Parathyroid adenoma (tissue), 2 donors: Measurements from ENCODE around the gene SORCS2.

Experiments used
- H2AFZ ChIP-seq: fragments of 300-600 bp; sonication (generic); one replicate; pipeline ENCODE4 v1.7.0; 2017; ENCODE audit warnings: antibody characterized with exemption, mild to moderate bottlenecking
- H3K27ac ChIP-seq: fragments of 300-600 bp; sonication (generic); one replicate; pipeline ENCODE4 v1.7.0; 2017
- H3K27me3 ChIP-seq: fragments of 300-600 bp; sonication (generic); one replicate; pipeline ENCODE4 v1.7.0; 2017; ENCODE audit warnings: low read length; ENCODE audit not compliant: control insufficient read depth, insufficient read depth
- H3K36me3 ChIP-seq: fragments of 300-600 bp; sonication (generic); one replicate; pipeline ENCODE4 v1.7.0; 2017; ENCODE audit warnings: low read length; ENCODE audit not compliant: control insufficient read depth, insufficient read depth
- H3K4me1 ChIP-seq: fragments of 300-600 bp; sonication (generic); one replicate; pipeline ENCODE4 v1.7.0; 2017; ENCODE audit warnings: control low read depth
- H3K4me2 ChIP-seq: fragments of 300-600 bp; sonication (generic); one replicate; pipeline ENCODE4 v1.7.0; 2017; ENCODE audit warnings: low read length
- H3K4me3 ChIP-seq: fragments of 300-600 bp; sonication (generic); one replicate; pipeline ENCODE4 v1.7.0; 2017; ENCODE audit warnings: low read depth, low read length
- H3K79me2 ChIP-seq: fragments of 300-600 bp; sonication (generic); one replicate; pipeline ENCODE4 v1.7.0; 2017; ENCODE audit warnings: control low read depth
- H3K9ac ChIP-seq: fragments of 300-600 bp; sonication (generic); one replicate; pipeline ENCODE4 v1.7.0; 2017; ENCODE audit warnings: mild to moderate bottlenecking
- H3K9me3 ChIP-seq: fragments of 300-600 bp; sonication (generic); one replicate; pipeline ENCODE4 v1.7.0; 2017; ENCODE audit warnings: low read length; ENCODE audit not compliant: control insufficient read depth
- CTCF ChIP-seq: fragments of 300-600 bp; sonication (generic); IDR thresholded peaks from one replicate; pipeline ENCODE4 v1.7.0; 2017; ENCODE audit warnings: antibody characterized with exemption, mild to moderate bottlenecking
- donor health status: primary hyperparathyroidism.

Gene SORCS2

GRCh38 chr4:7723625-7724024 is 531.3 kb downstream of the SORCS2 start:
- H3K27me3 ChIP-seq, result peaks cover 4% of the 10 kb centered on the region
- H2AFZ ChIP-seq, result no peak overlapping the region
- H3K4me3 ChIP-seq, result no peak overlapping the region
- H3K27ac ChIP-seq, result no peak overlapping the region
- H3K4me2 ChIP-seq, result no peak overlapping the region
- no peak overlapping the region for H3K9ac ChIP-seq
- H3K9me3 ChIP-seq, result no peaks in the 10 kb centered on the region
- TF ChIP-seq CTCF, result no peak
- no peaks in the 10 kb centered on the region for H3K36me3 ChIP-seq
- H3K4me1 ChIP-seq, result no peaks in the 10 kb centered on the region
- no peaks in the 10 kb centered on the region for H3K79me2 ChIP-seq

- H3K4me2 ChIP-seq, result no peak overlapping the region
- H3K36me3 ChIP-seq, result no peaks in the 10 kb centered on the region
- H3K9ac ChIP-seq, result no peak overlapping the region
- H3K9me3 ChIP-seq, result no peaks in the 10 kb centered on the region
- no peak overlapping the region for H3K4me3 ChIP-seq
- no peaks in the 10 kb centered on the region for H3K79me2 ChIP-seq
- no peaks in the 10 kb centered on the region for H3K27me3 ChIP-seq
- TF ChIP-seq CTCF, result no peak
- H3K27ac ChIP-seq, result no peak overlapping the region
- no peaks in the 10 kb centered on the region for H3K4me1 ChIP-seq
- H2AFZ ChIP-seq, result no peak overlapping the region
These were observed 533.6 kb downstream of the SORCS2 start for GRCh38 chr4:7725951-7726350.

- H3K9me3 ChIP-seq, result no peaks in the 10 kb centered on the region
- H3K36me3 ChIP-seq, result no peaks in the 10 kb centered on the region
- no peak overlapping the region for H2AFZ ChIP-seq
- H3K4me2 ChIP-seq, result no peak overlapping the region
- H3K27ac ChIP-seq, result no peak overlapping the region
- no peaks in the 10 kb centered on the region for H3K4me1 ChIP-seq
- no peaks in the 10 kb centered on the region for H3K79me2 ChIP-seq
- H3K9ac ChIP-seq, result no peak overlapping the region
- H3K4me3 ChIP-seq, result no peak overlapping the region
- H3K27me3 ChIP-seq, result no peaks in the 10 kb centered on the region
- no peak for TF ChIP-seq CTCF
These were observed 534.5 kb downstream of the SORCS2 start for GRCh38 chr4:7726665-7727413.

- no peaks in the 10 kb centered on the region for H3K36me3 ChIP-seq
- H3K27me3 ChIP-seq, result no peaks in the 10 kb centered on the region
- no peak overlapping the region for H3K4me3 ChIP-seq
- no peak overlapping the region for H2AFZ ChIP-seq
- H3K9me3 ChIP-seq, result no peaks in the 10 kb centered on the region
- no peaks in the 10 kb centered on the region for H3K4me1 ChIP-seq
- H3K79me2 ChIP-seq, result no peaks in the 10 kb centered on the region
- no peak for TF ChIP-seq CTCF
- H3K4me2 ChIP-seq, result no peak overlapping the region
- H3K27ac ChIP-seq, result no peak overlapping the region
- H3K9ac ChIP-seq, result no peak overlapping the region
These were observed 535.4 kb downstream of the SORCS2 start for GRCh38 chr4:7727749-7728148.

GRCh38 chr4:7731437-7731836 is 539.1 kb downstream of the SORCS2 start:
- no peak overlapping the region for H2AFZ ChIP-seq
- no peak overlapping the region for H3K4me3 ChIP-seq
- H3K9me3 ChIP-seq, result no peaks in the 10 kb centered on the region
- no peak overlapping the region for H3K9ac ChIP-seq
- no peaks in the 10 kb centered on the region for H3K36me3 ChIP-seq
- H3K79me2 ChIP-seq, result no peaks in the 10 kb centered on the region
- TF ChIP-seq CTCF, result no peak
- no peaks in the 10 kb centered on the region for H3K27me3 ChIP-seq
- H3K4me1 ChIP-seq, result no peaks in the 10 kb centered on the region
- H3K4me2 ChIP-seq, result no peak overlapping the region
- no peak overlapping the region for H3K27ac ChIP-seq
